ENCODE measurements around the gene NRXN3.

The NRXN3 gene

GRCh38 chr14:79419571-79420327, 1249.6 kb downstream of the NRXN3 start:
- Histone ChIP-seq H3K9me3 (ENCODE audit: severe bottlenecking) (no peaks in the 10 kb centered on the region), H3K4me3 (ENCODE audit: severe bottlenecking) (no peak overlapping the region), H3K36me3 (ENCODE audit: low read depth) (no peaks in the 10 kb centered on the region), H3K4me1 (ENCODE audit: insufficient read depth, poor library complexity, severe bottlenecking) (no peaks in the 10 kb centered on the region), H3K27me3 (ENCODE audit: insufficient read depth, poor library complexity, severe bottlenecking) (no peaks in the 10 kb centered on the region), H3K27ac (ENCODE audit: poor library complexity, severe bottlenecking) (no peak overlapping the region)
- TF ChIP-seq CTCF (IDR thresholded peaks at IDR 0.05; ENCODE audit: poor library complexity, severe bottlenecking), result no peak
- DNase-seq (ENCODE audit: low spot score), result no peak
- ATAC-seq (ENCODE audit: low read depth), result no peak

GRCh38 chr14:79420725-79421124, 1250.6 kb downstream of the NRXN3 start:
- H3K4me3 ChIP-seq (ENCODE audit: severe bottlenecking), result no peak overlapping the region
- ATAC-seq (ENCODE audit: low read depth) (no peak), DNase-seq (ENCODE audit: low spot score) (no peak)
- no peaks in the 10 kb centered on the region for H3K4me1 ChIP-seq (ENCODE audit: insufficient read depth, poor library complexity, severe bottlenecking)
- H3K27me3 ChIP-seq (ENCODE audit: insufficient read depth, poor library complexity, severe bottlenecking), result no peaks in the 10 kb centered on the region
- H3K27ac ChIP-seq (ENCODE audit: poor library complexity, severe bottlenecking), result no peak overlapping the region
- H3K9me3 ChIP-seq (ENCODE audit: severe bottlenecking), result no peaks in the 10 kb centered on the region
- H3K36me3 ChIP-seq (ENCODE audit: low read depth), result no peaks in the 10 kb centered on the region
- TF ChIP-seq CTCF (IDR thresholded peaks at IDR 0.05; ENCODE audit: poor library complexity, severe bottlenecking), result no peak

GRCh38 chr14:79421811-79422210, 1251.6 kb downstream of the NRXN3 start:
- no peak for ATAC-seq (ENCODE audit: low read depth)
- TF ChIP-seq CTCF (IDR thresholded peaks at IDR 0.05; ENCODE audit: poor library complexity, severe bottlenecking), result no peak

GRCh38 chr14:79424462-79424861, 1254.3 kb downstream of the NRXN3 start:
- no peaks in the 10 kb centered on the region for H3K27me3 ChIP-seq (ENCODE audit: insufficient read depth, poor library complexity, severe bottlenecking)
- H3K36me3 ChIP-seq (ENCODE audit: low read depth), result no peaks in the 10 kb centered on the region
- H3K9me3 ChIP-seq (ENCODE audit: severe bottlenecking), result no peaks in the 10 kb centered on the region
- no peak overlapping the region for H3K27ac ChIP-seq (ENCODE audit: poor library complexity, severe bottlenecking)
- no peak overlapping the region for H3K4me3 ChIP-seq (ENCODE audit: severe bottlenecking)
- ATAC-seq (ENCODE audit: low read depth) (no peak), DNase-seq (ENCODE audit: low spot score) (no peak)
- TF ChIP-seq CTCF (IDR thresholded peaks at IDR 0.05; ENCODE audit: poor library complexity, severe bottlenecking), result no peak
- no peaks in the 10 kb centered on the region for H3K4me1 ChIP-seq (ENCODE audit: insufficient read depth, poor library complexity, severe bottlenecking)

More at GRCh38 chr14:79421811-79422210, 1251.6 kb downstream of the NRXN3 start:
- Histone ChIP-seq H3K27me3 (ENCODE audit: insufficient read depth, poor library complexity, severe bottlenecking) (no peaks in the 10 kb centered on the region), H3K36me3 (ENCODE audit: low read depth) (no peaks in the 10 kb centered on the region), H3K4me3 (ENCODE audit: severe bottlenecking) (no peak overlapping the region), H3K27ac (ENCODE audit: poor library complexity, severe bottlenecking) (no peak overlapping the region), H3K9me3 (ENCODE audit: severe bottlenecking) (no peaks in the 10 kb centered on the region), H3K4me1 (ENCODE audit: insufficient read depth, poor library complexity, severe bottlenecking) (no peaks in the 10 kb centered on the region)
- no peak for DNase-seq (ENCODE audit: low spot score)

- peaks cover 4% of the 10 kb centered on the region for H3K27me3 ChIP-seq (ENCODE audit: insufficient read depth, poor library complexity, severe bottlenecking)
- H3K4me1 ChIP-seq (ENCODE audit: insufficient read depth, poor library complexity, severe bottlenecking), result no peaks in the 10 kb centered on the region
- TF ChIP-seq CTCF (IDR thresholded peaks at IDR 0.05; ENCODE audit: poor library complexity, severe bottlenecking), result no peak
- H3K36me3 ChIP-seq (ENCODE audit: low read depth), result no peaks in the 10 kb centered on the region
- DNase-seq (ENCODE audit: low spot score) (no peak), ATAC-seq (ENCODE audit: low read depth) (no peak)
- no peak overlapping the region for H3K4me3 ChIP-seq (ENCODE audit: severe bottlenecking)
- no peak overlapping the region for H3K27ac ChIP-seq (ENCODE audit: poor library complexity, severe bottlenecking)
- H3K9me3 ChIP-seq (ENCODE audit: severe bottlenecking), result no peaks in the 10 kb centered on the region
These were observed 1256.1 kb downstream of the NRXN3 start for GRCh38 chr14:79426103-79426755.

Measured in RWPE2 (cell line).